G401.6 (cell line): ENCODE results near the gene DIS3L2.
"Not testable (repeated sequence)": the region's sequence is repeated elsewhere in the genome, so short reads cannot be mapped to it uniquely, and the experiment has no call there.

Experiments
- FAIRE-seq: peaks from 2 replicates; lab custom pipeline; 2012; peaks lifted over from hg19 to GRCh38; lab: Jason Lieb, UNC

The DIS3L2 gene

DNA sequence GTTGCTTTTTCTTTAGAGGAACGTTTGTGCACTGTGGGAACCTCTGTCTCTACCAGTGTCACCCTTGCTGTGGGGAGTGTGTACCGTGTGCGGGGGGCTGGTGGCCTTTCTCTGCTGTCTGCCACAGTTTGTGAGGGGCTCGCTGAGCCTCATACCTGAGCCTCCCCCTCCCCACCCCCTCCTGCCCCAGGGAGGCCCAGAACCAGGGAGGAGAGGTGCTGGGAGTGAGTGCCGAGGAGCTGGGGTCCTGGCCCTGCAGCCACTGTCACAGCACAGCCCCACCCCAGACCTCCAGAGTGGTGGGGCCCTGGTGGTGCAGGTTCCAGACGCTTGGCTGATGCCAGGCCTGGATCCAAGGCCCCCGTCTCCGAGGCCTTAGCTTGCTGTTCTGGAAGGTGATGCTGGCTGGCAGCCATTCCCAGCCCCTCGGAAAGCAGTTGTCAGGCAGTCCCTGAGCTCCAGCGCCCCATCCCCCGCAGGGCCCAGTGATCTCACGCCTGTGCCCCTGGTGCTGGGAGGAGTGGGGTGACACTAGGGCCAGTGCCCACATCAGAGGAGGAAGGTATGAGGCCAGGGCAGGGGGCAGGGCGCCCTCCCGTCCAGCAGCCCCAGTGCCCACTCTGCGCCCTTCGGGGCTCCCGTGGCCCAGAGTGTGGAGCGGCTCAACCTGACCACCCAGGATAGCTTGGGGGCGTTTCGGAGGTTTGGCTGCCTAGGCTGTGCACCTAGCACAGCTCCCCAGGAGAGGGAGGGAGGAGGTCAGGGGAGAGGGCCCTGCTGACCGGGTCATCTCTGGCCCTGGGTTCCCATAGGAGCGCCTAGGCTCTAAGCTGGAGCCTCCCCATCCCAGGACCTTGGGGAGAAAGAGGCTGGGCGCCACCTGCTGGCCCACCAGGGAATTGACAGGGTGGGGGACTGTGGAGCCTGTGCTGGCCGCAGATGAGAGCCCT lies 364.1 kb downstream of the DIS3L2 start:
- FAIRE-seq = no peak

DNA sequence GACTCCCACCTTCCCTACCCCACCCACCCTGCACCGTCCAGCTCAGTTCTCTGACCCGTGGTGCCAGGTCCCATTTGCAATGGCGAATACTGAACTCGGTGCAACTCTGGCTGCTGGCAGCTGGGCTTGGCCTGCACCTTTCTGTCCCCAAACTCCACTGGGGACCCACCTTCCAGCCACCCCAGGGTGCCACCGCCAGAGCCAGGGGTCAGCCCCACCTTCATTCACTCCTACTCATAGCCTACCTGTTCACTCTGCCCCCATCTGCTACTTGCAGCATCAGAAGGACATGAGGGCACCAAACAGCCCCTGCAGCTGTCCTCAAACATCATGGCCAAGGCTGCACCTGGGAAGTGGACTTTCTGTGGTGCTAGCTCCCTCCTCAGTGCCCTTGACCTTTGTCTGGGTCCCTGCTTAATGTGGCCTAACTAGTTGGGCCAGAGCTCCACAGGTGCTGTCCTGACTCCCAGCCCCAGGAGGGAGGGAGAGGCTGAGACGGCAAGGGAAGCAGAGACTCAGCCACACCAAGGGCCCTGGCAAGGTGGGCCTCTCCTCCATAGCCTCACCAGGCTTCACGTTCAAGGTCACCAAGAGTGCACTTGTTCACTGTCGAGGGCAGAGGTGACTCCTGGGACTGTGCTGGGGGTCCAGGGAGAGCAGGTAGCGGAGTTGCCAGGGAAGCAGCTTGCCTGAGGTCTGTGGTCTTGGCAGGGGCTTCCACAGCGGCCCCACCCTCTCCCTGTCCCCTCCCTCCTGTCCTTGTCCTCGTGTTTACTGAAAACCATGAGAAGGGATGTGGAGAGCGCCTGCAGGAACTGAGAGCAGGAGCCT lies 365.0 kb downstream of the DIS3L2 start:
- not testable (repeated sequence) for FAIRE-seq

DNA sequence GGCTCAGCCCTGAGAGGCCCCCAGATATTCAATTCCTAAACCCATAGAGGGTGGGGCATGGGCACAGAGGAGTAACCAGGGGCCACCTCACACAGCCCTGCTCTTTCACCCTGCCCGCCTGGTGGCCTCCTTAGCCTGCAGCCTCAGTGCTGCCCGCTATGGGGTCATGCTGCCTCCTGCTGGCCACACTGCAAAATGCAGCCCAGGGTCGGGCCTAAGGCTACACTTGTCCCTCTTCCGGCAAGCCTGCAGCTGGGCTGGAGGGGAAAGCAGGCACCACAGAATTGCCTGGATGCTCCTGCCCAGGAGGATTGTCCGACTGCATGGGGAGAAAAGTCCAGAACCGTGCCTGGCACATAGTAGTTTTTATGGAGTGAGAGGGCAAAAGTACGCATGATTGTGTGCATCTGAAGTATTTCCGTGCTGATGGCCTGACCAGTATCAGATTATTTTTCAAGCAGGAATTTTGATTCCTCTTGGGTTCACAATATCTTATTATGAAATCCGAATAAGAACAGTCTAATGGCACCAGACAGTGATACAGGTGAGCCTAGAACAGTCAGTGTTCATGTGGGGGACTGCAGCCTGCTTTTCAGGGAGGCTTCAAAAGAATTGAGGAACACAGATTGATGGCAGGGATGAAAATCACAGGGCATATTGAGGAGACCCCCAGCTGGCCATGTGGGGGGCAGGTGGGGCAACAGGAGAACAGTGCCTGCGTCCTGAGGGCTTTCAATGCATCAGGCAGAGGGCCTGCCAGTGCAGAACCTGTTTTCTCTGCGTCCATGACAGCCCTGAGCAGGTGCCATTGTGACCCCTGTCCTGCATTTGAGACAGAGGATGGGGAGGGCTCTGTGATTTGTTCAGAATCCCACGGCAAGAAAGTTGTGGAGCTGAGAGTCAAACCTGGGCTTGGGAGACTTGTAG lies 365.9 kb downstream of the DIS3L2 start:
- FAIRE-seq = peak; percentile 11

DNA sequence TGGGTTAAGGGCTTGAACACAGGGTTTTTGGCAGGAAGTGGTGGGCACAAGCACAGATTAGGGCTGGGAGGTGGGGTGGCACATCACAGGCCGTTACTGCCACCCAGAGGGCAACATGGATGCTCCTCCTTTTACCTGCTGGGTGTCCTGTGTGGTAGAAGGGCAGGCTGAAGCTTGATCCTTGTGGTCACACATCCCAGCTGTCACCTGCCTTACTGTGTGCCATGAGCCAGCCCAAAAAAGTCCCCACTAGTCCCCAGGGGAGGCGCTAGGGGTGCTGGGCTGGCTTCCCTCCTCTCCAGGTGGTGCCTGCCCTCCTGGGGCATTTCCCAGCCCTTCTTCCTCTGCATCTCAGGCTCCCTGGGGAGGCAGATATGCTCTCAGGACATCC lies 366.5 kb downstream of the DIS3L2 start:
- no peak for FAIRE-seq

DNA sequence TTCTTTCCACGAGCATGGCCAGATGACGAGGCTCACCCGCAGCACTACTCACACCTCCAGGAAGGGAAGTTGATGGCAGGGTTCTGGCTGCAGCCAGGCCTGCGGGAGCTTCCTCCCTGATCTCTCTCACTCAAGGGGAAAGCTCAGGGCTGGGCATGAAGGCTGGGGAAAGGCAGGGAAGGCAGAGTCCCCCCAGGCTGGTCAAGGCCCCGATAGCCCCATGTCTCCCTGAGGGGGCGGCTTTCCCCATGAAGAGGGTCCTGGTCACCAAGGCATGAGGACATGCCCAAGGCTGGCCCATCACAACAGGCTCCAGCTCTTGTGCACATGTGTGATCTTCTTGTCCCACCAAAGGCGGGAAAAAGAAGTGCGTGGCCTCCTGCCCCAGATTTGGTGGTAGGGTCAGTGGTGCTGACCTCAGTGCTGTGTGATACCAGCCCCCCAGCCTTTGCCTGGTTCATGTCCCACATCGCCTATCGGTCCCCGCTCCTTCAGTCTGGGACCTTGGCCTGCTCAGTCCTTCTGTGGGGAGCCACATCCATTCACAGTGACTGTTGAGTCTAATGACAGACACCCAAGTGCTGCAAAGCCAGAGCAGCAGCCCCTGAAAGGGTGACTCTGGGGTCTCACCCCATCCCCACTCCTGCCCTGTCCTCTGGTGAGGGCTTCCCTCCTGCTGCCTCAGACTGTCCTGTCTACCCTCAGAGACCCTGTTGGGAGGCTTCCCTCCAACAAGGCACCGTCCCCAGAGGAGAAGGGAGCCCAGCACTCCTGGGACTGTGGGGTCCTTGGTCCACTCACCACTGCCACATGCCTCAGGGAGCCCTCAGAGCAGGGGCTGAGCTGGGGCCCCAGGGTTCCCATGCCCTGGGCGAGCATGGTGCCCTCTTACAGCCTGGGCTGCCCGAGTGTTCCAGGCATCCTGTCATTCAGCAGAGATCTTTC lies 367.3 kb downstream of the DIS3L2 start:
- FAIRE-seq = no peak

DNA sequence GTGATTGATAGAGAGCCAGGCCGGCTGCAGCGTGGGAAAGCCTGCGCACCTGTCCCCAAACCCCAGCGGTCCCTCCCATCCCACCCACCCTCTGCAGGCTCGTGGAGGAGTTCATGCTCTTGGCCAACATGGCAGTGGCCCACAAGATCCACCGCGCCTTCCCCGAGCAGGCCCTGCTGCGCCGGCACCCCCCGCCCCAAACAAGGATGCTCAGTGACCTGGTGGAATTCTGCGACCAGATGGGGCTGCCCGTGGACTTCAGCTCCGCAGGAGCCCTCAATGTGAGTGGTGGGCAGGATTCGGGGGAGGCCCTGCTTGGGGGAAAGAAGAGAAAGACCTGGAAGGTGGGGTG lies 368.2 kb downstream of the DIS3L2 start:
- FAIRE-seq = no peak

DNA sequence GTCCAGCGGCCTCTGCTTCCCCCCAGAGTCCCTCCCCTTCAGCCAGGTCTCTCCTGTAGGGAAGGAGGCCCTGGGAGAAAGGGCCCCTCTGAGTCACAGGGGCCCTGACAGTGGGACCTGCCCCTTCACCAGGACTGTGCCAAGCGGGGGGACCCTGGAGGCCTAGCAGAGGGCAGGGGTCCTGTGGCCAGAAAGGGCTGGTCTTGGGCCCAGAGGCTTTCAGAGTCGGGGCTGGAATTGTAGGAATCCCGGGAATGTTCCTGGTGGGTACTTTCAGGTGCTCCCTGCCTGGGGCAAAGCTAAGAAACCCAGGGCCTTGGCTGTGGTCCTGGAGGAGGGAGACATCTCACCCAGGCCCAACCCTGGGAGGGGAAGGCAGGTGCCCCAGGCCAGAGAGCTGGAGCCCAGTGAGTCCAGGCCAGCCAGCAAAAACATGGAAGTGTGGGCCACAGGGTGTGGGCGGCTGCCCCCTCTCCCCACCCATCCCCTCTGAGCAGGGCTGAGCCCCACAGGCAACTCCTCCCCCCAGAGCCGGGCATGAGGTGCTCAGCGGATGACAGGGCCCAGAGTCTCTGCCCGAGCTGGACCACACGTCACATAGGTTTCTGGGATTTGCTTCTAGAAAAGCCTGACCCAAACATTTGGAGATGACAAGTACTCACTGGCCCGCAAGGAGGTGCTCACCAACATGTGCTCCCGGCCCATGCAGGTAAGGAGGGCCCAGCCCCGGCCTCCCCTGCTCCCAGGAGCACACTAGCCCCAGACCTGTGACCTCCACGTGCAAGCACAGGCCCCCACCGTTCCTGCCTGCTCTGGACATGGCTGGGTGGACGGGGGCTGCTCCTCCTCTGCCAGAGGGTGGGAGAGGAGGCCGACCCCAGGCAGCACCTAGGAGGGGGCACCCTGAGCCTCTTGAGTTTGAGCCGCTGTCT lies 368.8 kb downstream of the DIS3L2 start:
- no peak for FAIRE-seq

DNA sequence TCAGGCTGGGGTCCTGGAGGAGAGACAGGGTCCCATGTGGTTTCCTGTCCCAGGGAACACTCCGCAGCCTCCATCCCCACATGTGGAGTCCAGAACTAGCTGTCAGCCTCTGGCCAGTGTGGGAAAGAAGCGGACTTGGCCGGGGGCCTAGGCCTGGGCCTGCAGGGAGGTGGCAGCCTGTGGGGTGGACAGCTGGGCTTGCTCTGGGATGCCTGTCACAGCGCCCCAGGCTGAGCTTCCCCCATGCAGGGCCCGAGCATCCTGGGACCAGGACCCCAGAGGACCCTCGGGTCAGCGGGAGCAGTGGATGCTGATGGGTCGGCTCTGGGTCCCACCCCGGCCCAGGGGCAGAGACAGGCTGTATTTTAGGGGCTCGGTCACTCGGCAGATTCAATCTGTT lies 369.5 kb downstream of the DIS3L2 start:
- FAIRE-seq = not testable (repeated sequence)

DNA sequence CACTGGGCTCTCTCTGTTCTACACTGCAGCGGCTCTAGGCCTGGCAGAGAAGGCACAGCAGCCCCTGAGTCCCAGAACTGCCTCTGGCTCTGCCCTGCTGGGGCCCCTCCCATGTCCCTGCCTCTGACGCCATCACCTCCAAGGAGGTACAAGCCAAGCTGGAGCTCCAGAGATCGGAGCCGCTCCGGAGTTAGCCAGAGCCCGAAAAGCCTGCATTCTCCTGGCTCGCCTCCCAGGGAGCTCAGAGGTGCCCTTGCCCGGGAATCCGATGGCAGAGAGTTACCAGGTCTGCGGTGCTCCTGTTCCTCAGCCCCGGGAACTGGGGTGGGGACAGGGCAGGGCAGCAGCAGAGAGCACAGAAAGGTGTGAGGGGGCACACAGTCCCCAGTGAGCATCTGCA lies 370.1 kb downstream of the DIS3L2 start:
- FAIRE-seq = not testable (repeated sequence)

DNA sequence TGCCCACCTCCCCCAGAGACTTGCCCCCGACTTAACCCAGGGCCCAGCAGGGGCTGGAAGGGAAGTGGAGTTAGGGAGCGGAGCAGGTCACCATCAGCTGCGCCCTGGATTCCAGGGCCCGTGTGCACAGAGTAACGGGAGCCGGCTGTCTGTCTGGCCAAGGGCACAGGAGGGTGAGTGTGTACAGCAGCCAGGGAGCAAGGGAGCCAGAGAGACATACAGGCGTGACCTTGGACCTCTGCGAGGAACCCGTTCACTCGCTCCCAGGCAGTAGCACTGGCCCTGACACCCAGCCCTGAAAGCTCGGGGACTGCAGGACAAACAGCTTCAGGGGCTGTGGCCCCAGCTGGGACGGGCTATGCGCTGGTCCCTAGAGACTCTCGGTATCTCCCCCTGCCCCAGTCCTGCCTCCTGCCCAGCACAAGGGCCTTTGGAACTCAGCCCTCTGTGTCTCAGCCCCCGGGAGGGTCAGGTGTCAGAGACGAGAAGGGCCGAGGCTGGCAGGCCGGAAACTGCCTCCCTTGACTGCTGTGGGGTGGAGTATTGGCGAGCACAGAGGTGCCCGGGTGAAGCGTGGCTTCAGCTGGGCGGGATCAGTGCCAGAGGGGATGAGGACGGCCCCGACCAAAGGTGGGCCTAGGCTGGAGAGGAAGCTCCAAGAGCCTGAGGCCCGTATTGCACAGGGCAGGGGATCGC lies 370.9 kb downstream of the DIS3L2 start:
- FAIRE-seq = not testable (repeated sequence)

DNA sequence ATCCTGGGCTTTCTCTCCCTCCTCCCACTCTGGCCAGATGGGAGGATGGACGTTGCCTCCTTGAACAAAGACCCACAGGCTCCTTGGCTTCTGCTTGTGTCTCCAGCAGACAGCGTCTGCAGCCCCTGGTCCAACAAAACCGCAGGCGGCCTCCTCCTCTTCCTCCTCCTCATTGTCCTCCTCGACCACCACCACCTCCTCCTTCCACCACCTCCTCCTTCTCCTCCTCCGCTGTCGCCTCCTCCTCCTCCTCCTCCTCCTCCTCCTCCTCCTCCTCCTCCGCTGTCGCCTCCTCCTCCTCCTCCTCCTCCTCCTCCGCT lies 371.4 kb downstream of the DIS3L2 start:
- FAIRE-seq = no peak

DNA sequence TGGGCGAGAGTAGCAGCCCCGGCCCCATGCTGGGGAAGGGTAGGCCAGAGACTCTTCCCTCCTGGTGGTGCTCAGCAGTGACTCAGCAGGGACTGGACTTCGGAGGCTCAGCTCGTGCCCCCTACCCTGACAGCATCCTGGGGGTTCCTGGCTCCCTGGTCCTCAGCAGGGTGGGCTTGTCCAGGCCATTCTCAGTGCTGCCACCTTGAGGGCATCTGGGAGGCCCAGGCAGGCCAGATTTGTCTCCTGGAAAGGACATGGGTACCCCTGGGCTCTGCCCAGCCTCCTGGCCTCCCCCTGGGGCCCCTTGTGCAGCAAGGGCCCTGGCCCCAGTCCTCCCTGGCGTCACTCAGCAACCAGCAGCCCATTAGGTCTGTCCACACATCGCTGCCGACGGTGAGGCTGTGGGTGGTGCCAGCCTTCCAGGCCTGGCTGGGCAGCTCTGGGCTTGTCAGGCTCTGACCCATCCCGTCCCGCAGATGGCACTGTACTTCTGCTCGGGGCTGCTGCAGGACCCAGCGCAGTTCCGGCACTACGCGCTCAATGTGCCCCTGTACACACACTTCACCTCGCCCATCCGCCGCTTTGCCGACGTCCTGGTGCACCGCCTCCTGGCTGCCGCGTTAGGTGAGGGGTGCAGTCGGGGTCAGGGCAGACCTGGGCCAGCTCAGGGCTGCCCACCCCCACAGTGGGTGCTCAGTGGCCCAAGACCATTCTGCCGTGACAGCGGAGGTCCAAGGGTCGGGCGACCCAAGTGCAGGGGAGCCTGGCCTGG lies 372.0 kb downstream of the DIS3L2 start:
- FAIRE-seq = no peak

DNA sequence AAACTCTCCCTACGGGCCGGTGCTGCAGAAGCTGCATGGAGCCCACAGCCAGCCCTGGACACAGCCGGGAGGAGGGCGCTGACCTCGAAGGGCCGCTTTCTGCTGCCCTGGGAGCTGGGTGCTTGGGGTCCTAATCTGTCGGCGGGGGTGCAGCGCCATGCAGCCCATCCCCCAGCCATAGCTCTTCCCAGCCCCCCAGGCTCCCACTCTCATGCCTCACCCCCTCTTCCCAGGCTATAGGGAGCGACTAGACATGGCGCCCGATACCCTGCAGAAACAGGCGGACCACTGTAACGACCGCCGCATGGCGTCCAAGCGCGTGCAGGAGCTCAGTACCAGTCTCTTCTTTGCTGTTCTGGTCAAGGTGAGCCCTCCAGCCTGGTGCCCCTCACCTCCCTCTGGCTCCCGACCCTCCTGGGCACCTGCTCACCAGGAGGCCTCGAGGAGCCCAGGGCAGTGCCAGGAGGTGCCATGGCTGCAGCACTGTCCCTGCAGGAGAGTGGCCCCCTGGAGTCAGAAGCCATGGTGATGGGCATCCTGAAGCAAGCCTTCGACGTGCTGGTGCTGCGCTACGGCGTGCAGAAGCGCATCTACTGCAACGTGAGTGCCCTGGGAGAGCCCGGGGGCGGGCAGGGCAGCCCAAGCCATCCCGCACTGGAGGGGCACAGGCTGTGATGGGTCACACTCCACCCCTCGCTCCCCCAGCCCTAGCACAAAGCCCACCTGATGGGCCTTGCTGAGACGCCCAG lies 372.8 kb downstream of the DIS3L2 start:
- not testable (repeated sequence) for FAIRE-seq

DNA sequence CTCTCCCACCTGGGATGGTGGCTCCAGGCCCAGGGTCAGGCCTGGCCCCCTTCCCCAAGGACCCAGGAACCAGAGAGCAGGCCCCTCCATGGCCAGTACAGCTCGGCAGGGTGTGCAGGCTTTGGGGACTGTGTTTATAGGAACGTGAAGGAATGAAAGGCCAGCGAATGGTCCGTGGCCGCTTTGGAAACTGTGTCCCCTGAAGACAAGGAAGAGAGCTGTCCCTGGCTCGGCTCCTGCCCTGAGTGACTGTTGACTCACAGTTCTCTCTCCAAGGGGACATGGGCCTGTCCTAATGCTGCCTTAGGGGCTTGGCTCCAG lies 373.3 kb downstream of the DIS3L2 start:
- not testable (repeated sequence) for FAIRE-seq

DNA sequence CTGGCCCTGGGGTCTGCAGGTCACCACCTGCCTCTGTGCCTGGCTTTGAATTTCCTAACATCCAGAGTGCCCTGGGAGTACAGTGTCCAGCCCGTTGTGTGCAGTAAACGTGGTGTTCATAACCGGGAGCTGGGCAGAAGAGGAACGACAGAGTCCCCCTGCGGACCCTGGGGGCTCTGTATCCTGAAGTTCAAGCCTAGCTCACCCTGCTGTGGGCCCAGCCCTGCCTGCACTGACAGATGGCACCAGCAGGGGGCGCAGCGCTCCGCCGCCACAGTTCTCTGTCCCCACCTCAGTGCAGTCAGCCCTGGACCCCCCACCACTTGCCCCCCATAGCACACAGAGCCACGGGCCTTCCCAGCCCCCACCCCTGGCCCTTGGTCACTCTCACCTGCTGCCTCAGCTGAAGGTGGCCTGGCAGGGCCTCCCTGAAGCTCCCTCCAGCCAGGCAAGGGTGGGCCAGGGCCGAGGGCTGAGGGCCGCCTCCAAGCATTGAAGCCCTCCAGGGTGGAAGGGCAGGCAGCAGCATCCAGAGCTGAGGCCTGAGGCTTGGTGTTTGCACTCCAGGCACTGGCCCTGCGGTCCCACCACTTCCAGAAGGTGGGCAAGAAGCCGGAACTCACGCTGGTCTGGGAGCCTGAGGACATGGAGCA lies 373.8 kb downstream of the DIS3L2 start:
- not testable (repeated sequence) for FAIRE-seq

DNA sequence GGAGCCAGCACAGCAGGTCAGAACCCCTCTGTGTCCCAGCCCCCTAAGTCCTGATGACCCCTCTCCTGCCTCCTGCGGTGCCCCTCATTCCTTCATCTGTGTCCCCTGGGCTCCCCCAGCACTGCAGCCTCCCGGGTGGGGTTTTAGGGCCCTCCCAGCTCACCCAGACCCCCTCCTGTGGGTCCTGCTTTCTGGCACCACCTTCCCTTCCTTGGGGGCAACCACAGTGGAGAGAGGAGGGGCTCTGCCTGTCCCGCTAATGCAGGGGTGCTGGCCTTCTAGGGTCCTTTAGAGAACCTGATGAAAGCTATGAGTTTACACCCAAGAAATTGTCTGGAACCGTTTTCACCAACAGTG lies 374.3 kb downstream of the DIS3L2 start:
- FAIRE-seq = no peak

DNA sequence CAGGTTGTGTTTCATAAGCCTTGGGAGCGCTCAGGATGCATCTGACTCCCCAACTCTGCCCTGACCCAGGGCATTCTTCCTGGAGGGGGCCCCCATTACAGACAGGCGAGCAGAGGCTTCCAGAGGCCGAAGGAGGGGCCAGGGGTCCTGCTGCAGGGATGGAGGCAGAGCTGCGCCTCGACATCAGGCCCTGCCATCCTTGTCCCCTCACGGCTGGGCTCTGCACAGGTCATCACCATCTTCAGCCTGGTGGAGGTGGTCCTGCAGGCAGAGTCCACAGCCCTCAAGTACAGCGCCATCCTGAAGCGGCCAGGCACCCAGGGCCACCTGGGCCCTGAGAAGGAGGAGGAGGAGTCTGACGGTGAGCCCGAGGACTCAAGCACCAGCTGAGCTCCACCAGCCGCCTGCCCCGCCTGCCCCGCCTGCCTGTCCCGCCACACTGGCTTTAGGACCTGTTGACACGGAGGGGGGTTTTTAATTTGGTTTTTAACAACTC lies 374.8 kb downstream of the DIS3L2 start:
- FAIRE-seq = no peak
